ENCODE measurements around the gene CELA3A.
A peak's percentile ranks its signal among the peaks of the same experiment; 100 is the strongest.
"Not testable (repeated sequence)": the region's sequence is repeated elsewhere in the genome, so short reads cannot be mapped to it uniquely, and the experiment has no call there.

DNA sequence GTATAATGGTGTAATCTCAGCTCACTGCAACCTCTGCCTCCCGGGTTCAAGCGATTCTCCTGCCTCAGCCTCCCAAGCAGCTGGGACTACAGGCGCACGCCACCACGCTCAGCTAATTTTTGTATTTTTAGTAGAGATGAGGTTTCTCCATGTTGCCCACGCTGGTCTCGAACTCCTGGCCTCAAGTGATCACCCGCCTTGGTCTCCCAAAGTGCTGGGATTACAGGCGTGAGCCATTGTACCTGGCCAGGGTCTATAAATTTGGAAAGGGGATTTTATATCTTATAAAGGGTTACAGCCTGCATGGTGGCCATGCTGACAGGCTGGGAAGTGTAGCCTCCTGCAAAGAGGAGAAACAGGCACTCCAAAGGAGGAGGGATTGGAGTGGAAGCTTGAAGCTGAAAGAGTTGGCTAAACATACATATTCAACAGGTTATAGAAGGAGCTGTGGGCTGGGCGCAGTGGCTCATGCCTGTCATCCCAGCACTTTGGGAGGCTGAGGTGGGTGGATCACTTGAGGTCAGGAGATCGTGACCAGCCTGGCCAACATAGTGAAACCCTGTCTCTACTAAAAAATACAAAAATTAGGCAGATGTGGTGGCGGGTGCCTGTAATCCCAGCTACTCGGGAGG lies 13.2 kb downstream of the CELA3A start:
- TF ChIP-seq, protein P1, sequence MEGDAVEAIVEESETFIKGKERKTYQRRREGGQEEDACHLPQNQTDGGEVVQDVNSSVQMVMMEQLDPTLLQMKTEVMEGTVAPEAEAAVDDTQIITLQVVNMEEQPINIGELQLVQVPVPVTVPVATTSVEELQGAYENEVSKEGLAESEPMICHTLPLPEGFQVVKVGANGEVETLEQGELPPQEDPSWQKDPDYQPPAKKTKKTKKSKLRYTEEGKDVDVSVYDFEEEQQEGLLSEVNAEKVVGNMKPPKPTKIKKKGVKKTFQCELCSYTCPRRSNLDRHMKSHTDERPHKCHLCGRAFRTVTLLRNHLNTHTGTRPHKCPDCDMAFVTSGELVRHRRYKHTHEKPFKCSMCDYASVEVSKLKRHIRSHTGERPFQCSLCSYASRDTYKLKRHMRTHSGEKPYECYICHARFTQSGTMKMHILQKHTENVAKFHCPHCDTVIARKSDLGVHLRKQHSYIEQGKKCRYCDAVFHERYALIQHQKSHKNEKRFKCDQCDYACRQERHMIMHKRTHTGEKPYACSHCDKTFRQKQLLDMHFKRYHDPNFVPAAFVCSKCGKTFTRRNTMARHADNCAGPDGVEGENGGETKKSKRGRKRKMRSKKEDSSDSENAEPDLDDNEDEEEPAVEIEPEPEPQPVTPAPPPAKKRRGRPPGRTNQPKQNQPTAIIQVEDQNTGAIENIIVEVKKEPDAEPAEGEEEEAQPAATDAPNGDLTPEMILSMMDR (IDR thresholded peaks at IDR 0.05): not testable (repeated sequence)
- TF ChIP-seq POLR2A (IDR thresholded peaks at IDR 0.05): peak in 2 of 3 donors; percentile 71 to 82
